ENCODE data around the gene TMEM215. TPM values are rescaled to one million over a fixed set of nuclear protein-coding genes. Genes with fewer than 3 reads are reported as not detected.

The TMEM215 gene, protein sequence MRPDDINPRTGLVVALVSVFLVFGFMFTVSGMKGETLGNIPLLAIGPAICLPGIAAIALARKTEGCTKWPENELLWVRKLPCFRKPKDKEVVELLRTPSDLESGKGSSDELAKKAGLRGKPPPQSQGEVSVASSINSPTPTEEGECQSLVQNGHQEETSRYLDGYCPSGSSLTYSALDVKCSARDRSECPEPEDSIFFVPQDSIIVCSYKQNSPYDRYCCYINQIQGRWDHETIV
- not detected for total RNA-seq (2021; fragmentation: NEBNext Ultra II Directional; extraction: Animal tissue kit (Norgen Biotek cat#: 25700))
- long read RNA-seq, result 0 reads

DNA sequence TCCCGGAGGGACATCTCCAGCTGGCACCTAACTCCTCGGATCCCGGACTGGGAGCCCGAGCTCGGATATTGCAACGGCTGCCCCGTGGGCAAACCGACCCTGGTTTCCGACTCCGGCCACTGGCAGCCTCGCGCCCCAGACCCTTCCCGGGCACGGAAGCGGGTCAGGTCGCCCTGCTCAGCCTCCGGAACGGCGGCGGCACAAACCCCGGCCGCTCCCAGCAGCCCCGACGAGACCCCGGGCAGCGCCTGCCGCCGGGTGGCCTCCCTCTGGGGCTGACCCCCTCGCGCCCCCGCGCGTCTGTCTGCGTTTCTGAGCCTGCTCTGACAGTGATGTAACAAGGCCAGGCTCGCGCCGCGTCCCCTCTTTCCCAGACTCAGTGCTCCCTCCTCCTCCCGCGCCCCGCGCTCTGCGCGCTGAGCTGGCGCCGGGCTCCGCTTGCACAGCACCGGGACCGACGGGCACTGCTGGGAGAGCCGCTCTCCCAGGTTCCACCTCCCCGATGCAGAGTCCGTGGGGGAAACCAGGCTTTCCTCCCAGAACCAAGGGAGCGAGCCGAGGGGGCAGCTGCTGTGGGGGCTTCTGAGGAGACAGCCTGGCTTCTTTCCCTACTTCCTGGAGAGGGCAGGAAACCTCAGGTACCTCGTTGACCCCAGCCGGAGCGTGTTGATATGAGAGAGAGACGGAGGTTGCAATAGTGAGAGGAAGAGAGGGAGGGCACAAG is at the start of gene TMEM215:
Gene TMEM215 (plus strand): TSS at position 373 of the 724 bp plus-strand sequence. CDS start 644 bp downstream, outside the sequence.
- Mint-ChIP-seq H3K27me3 (ENCODE audit: insufficient read depth) (peaks cover 12% of the 10 kb centered on the region), H3K4me1 (ENCODE audit: low read depth) (no peaks in the 10 kb centered on the region)

DNA sequence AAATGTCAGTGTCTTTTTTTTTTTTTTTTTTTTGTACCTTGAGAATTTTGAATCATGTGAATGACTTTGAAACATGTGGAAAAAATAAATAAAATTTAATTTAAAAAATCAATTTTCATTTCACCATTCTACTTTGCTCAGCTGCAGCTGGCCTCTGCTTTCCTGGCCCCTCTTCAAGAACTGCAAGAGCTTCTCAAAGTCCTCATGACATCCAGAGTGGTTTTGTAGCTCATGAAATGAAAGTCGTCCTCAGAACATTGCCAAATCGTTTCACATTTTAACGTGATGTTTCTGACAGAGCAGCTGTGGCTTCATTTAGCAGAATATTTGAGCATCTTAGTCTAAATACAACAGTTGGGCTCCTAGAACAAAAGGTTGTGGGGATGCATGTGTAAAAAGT is 47.9 kb upstream of the TMEM215 start:
- H3K9me3 Mint-ChIP-seq, result no peaks in the 10 kb centered on the region
- peaks cover 2% of the 10 kb centered on the region for H3K27me3 Mint-ChIP-seq (ENCODE audit: insufficient read depth)
- no peak overlapping the region for H3K4me3 Mint-ChIP-seq
- no peak for DNase-seq
- no peaks in the 10 kb centered on the region for H3K36me3 Mint-ChIP-seq (ENCODE audit: low read depth)
- H3K4me1 Mint-ChIP-seq (ENCODE audit: low read depth), result no peaks in the 10 kb centered on the region
- TF ChIP-seq, protein P1, sequence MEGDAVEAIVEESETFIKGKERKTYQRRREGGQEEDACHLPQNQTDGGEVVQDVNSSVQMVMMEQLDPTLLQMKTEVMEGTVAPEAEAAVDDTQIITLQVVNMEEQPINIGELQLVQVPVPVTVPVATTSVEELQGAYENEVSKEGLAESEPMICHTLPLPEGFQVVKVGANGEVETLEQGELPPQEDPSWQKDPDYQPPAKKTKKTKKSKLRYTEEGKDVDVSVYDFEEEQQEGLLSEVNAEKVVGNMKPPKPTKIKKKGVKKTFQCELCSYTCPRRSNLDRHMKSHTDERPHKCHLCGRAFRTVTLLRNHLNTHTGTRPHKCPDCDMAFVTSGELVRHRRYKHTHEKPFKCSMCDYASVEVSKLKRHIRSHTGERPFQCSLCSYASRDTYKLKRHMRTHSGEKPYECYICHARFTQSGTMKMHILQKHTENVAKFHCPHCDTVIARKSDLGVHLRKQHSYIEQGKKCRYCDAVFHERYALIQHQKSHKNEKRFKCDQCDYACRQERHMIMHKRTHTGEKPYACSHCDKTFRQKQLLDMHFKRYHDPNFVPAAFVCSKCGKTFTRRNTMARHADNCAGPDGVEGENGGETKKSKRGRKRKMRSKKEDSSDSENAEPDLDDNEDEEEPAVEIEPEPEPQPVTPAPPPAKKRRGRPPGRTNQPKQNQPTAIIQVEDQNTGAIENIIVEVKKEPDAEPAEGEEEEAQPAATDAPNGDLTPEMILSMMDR (IDR thresholded peaks at IDR 0.05), result no peak
- H3K27ac Mint-ChIP-seq, result no peak overlapping the region

More for the DNA sequence above, at the start of gene TMEM215:
- DNase-seq, result no peak
- TF ChIP-seq, protein P1 (IDR thresholded peaks at IDR 0.05), result no peak
- no peak within 1 kb of the TSS for H3K27ac Mint-ChIP-seq
- H3K4me3 Mint-ChIP-seq, result no peak within 1 kb of the TSS
- no peaks in the 10 kb centered on the region; the same call in 1 of the 2 replicates for H3K9me3 Mint-ChIP-seq
- no peaks in the 10 kb centered on the region for H3K36me3 Mint-ChIP-seq (ENCODE audit: low read depth)

DNA sequence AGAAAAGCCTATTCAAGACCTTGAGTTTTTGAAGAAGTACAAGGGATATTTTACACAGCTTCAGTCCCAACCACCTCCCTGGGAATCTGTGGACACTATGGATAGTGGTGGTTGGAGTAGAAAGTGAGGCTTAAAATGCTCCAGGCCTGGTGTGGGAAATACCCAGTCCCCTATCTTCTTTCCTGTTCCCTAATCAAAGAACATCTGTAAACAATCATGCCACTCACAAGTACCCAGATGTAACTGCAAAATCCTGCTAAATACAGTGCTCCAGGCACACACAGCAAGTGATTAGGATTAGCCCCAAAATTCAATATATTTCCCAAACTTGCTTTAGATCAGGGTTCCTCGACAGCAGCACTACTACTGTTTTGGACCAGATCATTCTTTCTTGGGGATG is 46.0 kb upstream of the TMEM215 start:
- Mint-ChIP-seq H3K4me3 (no peak overlapping the region), H3K27ac (no peak overlapping the region), H3K9me3 (no peaks in the 10 kb centered on the region), H3K36me3 (ENCODE audit: low read depth) (no peaks in the 10 kb centered on the region), H3K27me3 (ENCODE audit: insufficient read depth) (peaks cover 3% of the 10 kb centered on the region), H3K4me1 (ENCODE audit: low read depth) (peaks cover 6% of the 10 kb centered on the region; the same call in 1 of the 2 replicates)
- DNase-seq, result no peak
- TF ChIP-seq, protein P1 (IDR thresholded peaks at IDR 0.05), result no peak

DNA sequence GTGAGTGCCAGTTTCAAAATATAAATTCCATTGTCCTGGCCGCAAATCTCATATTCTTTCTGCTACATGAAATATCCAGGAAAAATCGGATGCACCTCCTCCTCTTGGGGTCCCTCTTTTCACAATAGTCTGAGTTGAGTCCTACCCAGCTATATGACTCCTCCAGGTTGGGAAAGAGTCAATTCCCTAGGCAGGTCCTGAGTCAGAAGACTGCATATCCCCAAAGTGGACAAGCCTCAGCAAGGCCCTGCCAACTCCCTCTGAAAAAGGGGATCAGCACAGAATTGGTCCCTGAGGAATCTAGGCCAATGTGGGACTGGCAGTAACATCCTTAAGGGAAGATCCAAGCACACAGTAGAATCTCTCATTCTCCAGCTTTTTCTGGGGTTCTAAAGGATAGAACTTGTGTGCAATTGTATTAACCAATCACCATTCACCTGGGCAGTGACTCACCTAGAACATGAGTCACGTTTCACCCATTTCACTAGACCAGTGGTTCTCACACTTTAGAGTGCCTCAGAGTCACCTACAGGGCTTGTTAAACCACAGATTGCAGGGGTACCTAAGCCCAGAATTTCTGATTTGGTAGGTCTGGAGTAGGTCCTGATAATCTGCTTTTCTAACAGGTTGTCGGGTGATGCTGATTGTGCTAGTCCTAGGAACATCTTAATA is 44.7 kb upstream of the TMEM215 start:
- TF ChIP-seq, protein P1 (IDR thresholded peaks at IDR 0.05), result no peak
- Mint-ChIP-seq H3K4me3 (no peak overlapping the region), H3K4me1 (ENCODE audit: low read depth) (peaks cover 6% of the 10 kb centered on the region; the same call in 1 of the 2 replicates), H3K27me3 (ENCODE audit: insufficient read depth) (peaks cover 3% of the 10 kb centered on the region), H3K27ac (no peak overlapping the region), H3K36me3 (ENCODE audit: low read depth) (no peaks in the 10 kb centered on the region), H3K9me3 (no peaks in the 10 kb centered on the region)
- no peak for DNase-seq

DNA sequence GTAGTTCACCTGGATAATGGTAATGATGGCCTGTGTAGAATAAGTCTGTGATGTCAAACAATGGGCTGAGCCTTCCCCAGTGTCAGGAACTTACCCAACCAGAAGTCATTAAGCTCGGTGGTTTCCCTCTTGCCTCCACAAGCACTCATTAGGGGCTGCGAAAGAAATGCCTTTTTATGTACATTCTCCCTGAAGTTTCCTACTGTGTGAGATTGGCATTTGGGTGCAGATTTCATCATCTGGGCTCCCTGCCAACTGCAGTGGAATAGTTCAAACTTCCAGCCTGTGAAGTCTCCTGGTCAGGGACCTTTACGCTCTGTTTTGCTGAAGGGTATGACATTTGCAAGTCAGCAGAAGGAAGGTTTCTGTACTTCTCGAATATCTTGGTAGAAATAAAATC is 41.6 kb upstream of the TMEM215 start:
- no peaks in the 10 kb centered on the region for H3K36me3 Mint-ChIP-seq (ENCODE audit: low read depth)
- H3K27me3 Mint-ChIP-seq (ENCODE audit: insufficient read depth), result peaks cover 3% of the 10 kb centered on the region

More for the DNA sequence above, 41.6 kb upstream of the TMEM215 start:
- peaks cover 6% of the 10 kb centered on the region; the same call in 1 of the 2 replicates for H3K4me1 Mint-ChIP-seq (ENCODE audit: low read depth)
- H3K4me3 Mint-ChIP-seq, result no peak overlapping the region
- TF ChIP-seq, protein P1 (IDR thresholded peaks at IDR 0.05), result no peak
- DNase-seq, result no peak
- H3K27ac Mint-ChIP-seq, result no peak overlapping the region
- no peaks in the 10 kb centered on the region for H3K9me3 Mint-ChIP-seq

Measured in HFFc6 (cell line).